Neuronal stem cell (in vitro differentiated cells): ENCODE measurements around the gene SLC10A7.

Source experiments
- DNase-seq: peaks from one replicate; pipeline ENCODE4 v3.0.0-alpha.2; 2013; ENCODE audit warnings: low spot score
- H2AFZ ChIP-seq: one replicate; pipeline ENCODE4 v1.6.1; 2013; ENCODE audit warnings: mild to moderate bottlenecking, low read length, inconsistent platforms
- H2AK5ac ChIP-seq: 2 replicates; pipeline ENCODE4 v1.6.1; 2013; ENCODE audit warnings: low read depth, mild to moderate bottlenecking, inconsistent platforms, low read length, moderate library complexity, mixed read lengths
- H2BK120ac ChIP-seq: 2 replicates; pipeline ENCODE4 v1.6.1; 2013; ENCODE audit warnings: low read depth, mild to moderate bottlenecking, inconsistent platforms, low read length, moderate library complexity, mixed read lengths
- H2BK12ac ChIP-seq: one replicate; pipeline ENCODE4 v1.6.1; 2013; ENCODE audit warnings: low read length, inconsistent platforms
- H2BK15ac ChIP-seq: 2 replicates; pipeline ENCODE4 v1.6.1; 2013; ENCODE audit warnings: mild to moderate bottlenecking, low read length, inconsistent platforms, mixed read lengths
- H2BK5ac ChIP-seq: one replicate; pipeline ENCODE4 v1.6.1; 2013; ENCODE audit warnings: inconsistent platforms, mild to moderate bottlenecking, low read length, moderate library complexity
- H3K14ac ChIP-seq: one replicate; pipeline ENCODE4 v1.6.1; 2013; ENCODE audit warnings: low read length, inconsistent platforms
- H3K18ac ChIP-seq: 2 replicates; pipeline ENCODE4 v1.6.1; 2013; ENCODE audit warnings: low read length, inconsistent platforms
- H3K23ac ChIP-seq: 2 replicates; pipeline ENCODE4 v1.6.1; 2013; ENCODE audit warnings: low read depth, mild to moderate bottlenecking, mixed read lengths, low read length, inconsistent platforms; ENCODE audit not compliant: poor library complexity
- H3K27ac ChIP-seq: replicated peaks from 3 replicates; pipeline ENCODE4 v1.5.1; 2013; ENCODE audit warnings: low read length, inconsistent platforms
- H3K27me3 ChIP-seq, 3 experiments: 2 replicates each; pipeline ENCODE4 v1.6.1; 2013; ENCODE audit warnings: low read length in 3 of 3, mild to moderate bottlenecking in 2 of 3, inconsistent platforms in 1 of 3, low read depth in 1 of 3, mixed read lengths in 1 of 3, moderate library complexity in 1 of 3; ENCODE audit not compliant: control insufficient read depth in 3 of 3, insufficient read depth in 3 of 3
- H3K36me3 ChIP-seq, 2 donors: replicated peaks in 1 of 2; 2 replicates each; pipeline ENCODE4 v1.6.1; 2013; ENCODE audit warnings: low read length in 2 of 2; ENCODE audit not compliant: control insufficient read depth in 2 of 2, insufficient read depth in 2 of 2
- H3K4ac ChIP-seq: 2 replicates; pipeline ENCODE4 v1.6.1; 2013; ENCODE audit warnings: inconsistent platforms, mild to moderate bottlenecking, low read length, moderate library complexity
- H3K4me1 ChIP-seq, 2 donors: 1 replicate in 1 of 2; 2 replicates in 1 of 2; pipeline ENCODE4 v1.6.1; 2013; ENCODE audit warnings: low read length in 2 of 2, low read depth in 1 of 2; ENCODE audit not compliant: control insufficient read depth in 2 of 2, insufficient read depth in 1 of 2
- H3K4me2 ChIP-seq: one replicate; pipeline ENCODE4 v1.6.1; 2013; ENCODE audit warnings: mild to moderate bottlenecking, low read length, inconsistent platforms; ENCODE audit not compliant: insufficient read depth, poor library complexity, severe bottlenecking
- H3K4me3 ChIP-seq, 2 donors: 2 replicates each; pipeline ENCODE4 v1.5.1; 2013; ENCODE audit warnings: low read length in 2 of 2, mild to moderate bottlenecking in 2 of 2, inconsistent platforms in 1 of 2, moderate library complexity in 1 of 2
- H3K79me1 ChIP-seq: one replicate; pipeline ENCODE4 v1.6.1; 2013; ENCODE audit warnings: low read depth, mild to moderate bottlenecking, inconsistent platforms, low read length, moderate library complexity
- H3K9ac ChIP-seq: one replicate; pipeline ENCODE4 v1.6.1; 2013; ENCODE audit warnings: mild to moderate bottlenecking, low read depth, low read length, inconsistent platforms; ENCODE audit not compliant: poor library complexity
- H3K9me3 ChIP-seq, 2 donors: replicated peaks in 1 of 2; 2 replicates each; pipeline versions ENCODE3 to v1.6.1; 2013; ENCODE audit warnings: low read length in 2 of 2, mild to moderate bottlenecking in 2 of 2, inconsistent platforms in 1 of 2, low read depth in 1 of 2, mixed read lengths in 1 of 2, moderate library complexity in 1 of 2; ENCODE audit not compliant: control insufficient read depth in 2 of 2, insufficient read depth in 1 of 2
- H4K8ac ChIP-seq: one replicate; pipeline ENCODE4 v1.6.1; 2013; ENCODE audit warnings: low read depth, mild to moderate bottlenecking, inconsistent platforms, low read length, moderate library complexity
- H4K91ac ChIP-seq: one replicate; pipeline ENCODE4 v1.6.1; 2013; ENCODE audit warnings: low read length, low read depth, mild to moderate bottlenecking, inconsistent platforms; ENCODE audit not compliant: poor library complexity
- WGBS, 2 donors: extraction: QIAGEN DNeasy Blood & Tissue Kit; methylation state at CpG; one replicate each; pipeline ENCODE4 v1.1.7; 2013; ENCODE audit warnings: missing lambda C conversion rate in 2 of 2, mixed read lengths in 1 of 2; ENCODE audit not compliant: insufficient read length in 2 of 2, insufficient replicate concordance in 1 of 2; ENCODE audit errors: extremely low coverage in 2 of 2; 5-methylcytosine and 5-hydroxymethylcytosine counted together

SLC10A7 gene

DNA sequence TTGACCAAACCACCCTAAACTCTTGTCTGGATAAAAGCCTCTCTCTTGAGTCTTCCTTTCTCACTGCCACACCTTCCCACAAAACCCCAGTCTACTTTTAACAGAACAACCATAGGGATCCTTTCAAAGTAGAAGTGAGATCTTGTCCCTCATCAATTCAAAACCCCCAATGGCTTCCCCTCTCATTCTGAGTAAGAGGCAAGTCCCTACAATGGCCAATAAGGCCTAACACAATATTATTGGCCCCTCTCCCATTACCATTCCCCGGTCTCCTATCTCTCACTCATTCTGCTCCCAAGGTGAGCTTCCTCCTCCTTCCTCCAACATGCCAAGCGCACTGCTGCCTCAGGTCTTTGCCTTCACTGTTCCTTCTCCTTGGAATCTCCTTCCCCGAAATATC is 250.3 kb downstream of the SLC10A7 start:
- H3K27me3 ChIP-seq = no peaks in the 10 kb centered on the region
- H3K4me2 ChIP-seq = no peak overlapping the region
- H3K27ac ChIP-seq = no peak overlapping the region
- H2BK120ac ChIP-seq = no peak overlapping the region
- H4K91ac ChIP-seq = no peak overlapping the region
- H4K8ac ChIP-seq = no peak overlapping the region
- no peak overlapping the region for H2BK5ac ChIP-seq
- no peak overlapping the region for H2AFZ ChIP-seq
- H3K4me3 ChIP-seq = no peak overlapping the region
- no peaks in the 10 kb centered on the region for H3K79me1 ChIP-seq
- no peak overlapping the region for H3K9ac ChIP-seq
- no peak overlapping the region for H3K18ac ChIP-seq
- no peak for DNase-seq
- no peaks in the 10 kb centered on the region for H3K36me3 ChIP-seq
- H3K23ac ChIP-seq = no peak overlapping the region
- no peak overlapping the region for H2AK5ac ChIP-seq
- WGBS, 2 donors = no CpG with 5 or more reads among the region's 3 CpGs
- H3K14ac ChIP-seq = no peak overlapping the region
- peaks cover 4% of the 10 kb centered on the region in 2 donors for H3K4me1 ChIP-seq
- H3K9me3 ChIP-seq = no peaks in the 10 kb centered on the region
- H2BK15ac ChIP-seq = no peak overlapping the region
- no peak overlapping the region for H2BK12ac ChIP-seq
- no peak overlapping the region for H3K4ac ChIP-seq

DNA sequence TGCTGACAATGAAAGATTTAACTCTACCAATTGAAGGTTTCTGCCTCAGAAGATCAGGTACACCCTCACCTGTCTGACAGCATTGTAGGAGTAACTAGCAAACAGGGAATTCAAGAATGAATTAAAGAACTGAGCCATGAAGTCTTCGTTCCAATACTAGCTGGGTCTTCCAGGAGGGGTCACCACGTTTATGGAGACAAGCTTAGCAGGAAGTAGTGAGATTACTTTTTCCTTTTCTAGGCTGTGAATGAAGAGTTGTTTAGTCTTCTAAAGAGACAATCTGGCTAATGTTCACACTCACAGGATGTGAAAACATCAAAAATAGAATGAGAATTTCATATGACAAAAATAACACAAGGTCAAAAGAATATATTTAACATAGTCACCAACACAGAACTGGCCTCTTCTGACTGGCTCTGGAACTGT is 252.5 kb downstream of the SLC10A7 start:
- DNase-seq = no peak
- Histone ChIP-seq H2BK12ac (no peak overlapping the region), H3K18ac (no peak overlapping the region), H3K14ac (no peak overlapping the region), H3K9me3 (no peaks in the 10 kb centered on the region), H3K79me1 (no peaks in the 10 kb centered on the region), H2AK5ac (no peak overlapping the region), H3K36me3 (no peaks in the 10 kb centered on the region), H4K8ac (no peak overlapping the region), H2BK120ac (no peak overlapping the region), H3K9ac (no peak overlapping the region), H3K4me2 (no peak overlapping the region), H3K4ac (no peak overlapping the region), H3K4me1 (peaks cover 4 to 14% of the 10 kb centered on the region in 2 donors), H3K4me3 (no peak overlapping the region), H4K91ac (no peak overlapping the region), H2BK15ac (no peak overlapping the region), H3K27ac (no peak overlapping the region), H2AFZ (no peak overlapping the region), H3K27me3 (no peaks in the 10 kb centered on the region), H2BK5ac (no peak overlapping the region), H3K23ac (no peak overlapping the region)
- no CpG with 5 or more reads among the region's 2 CpGs for WGBS, 2 donors

DNA sequence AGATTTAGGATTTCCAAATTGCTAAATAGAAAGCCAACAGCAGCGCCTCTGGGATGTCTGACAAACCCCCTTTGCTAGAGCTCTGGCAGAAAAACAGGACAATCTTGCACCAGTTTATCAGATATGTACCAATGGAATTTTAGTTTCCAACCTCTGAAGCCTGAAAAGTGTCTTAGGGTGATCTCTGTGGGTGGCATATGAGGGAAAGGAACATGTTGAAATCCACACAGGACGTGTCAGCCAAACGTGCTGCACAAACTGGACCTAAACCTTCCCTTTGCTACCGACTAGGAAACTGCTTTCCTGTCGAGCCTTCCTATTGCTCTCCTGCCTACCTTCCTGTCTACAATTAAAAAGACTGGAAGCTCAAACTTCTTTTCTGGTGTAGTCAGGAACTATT is 253.9 kb downstream of the SLC10A7 start:
- no peak overlapping the region for H2BK5ac ChIP-seq
- no peak overlapping the region for H2BK120ac ChIP-seq
- no peak overlapping the region for H3K27ac ChIP-seq
- no peak overlapping the region for H3K9ac ChIP-seq
- no peak overlapping the region for H2BK15ac ChIP-seq
- H2BK12ac ChIP-seq = no peak overlapping the region
- no CpG with 5 or more reads among the region's 5 CpGs for WGBS, 2 donors
- H3K9me3 ChIP-seq = no peaks in the 10 kb centered on the region
- H2AK5ac ChIP-seq = no peak overlapping the region
- H3K36me3 ChIP-seq = no peaks in the 10 kb centered on the region
- H3K23ac ChIP-seq = no peak overlapping the region
- H3K79me1 ChIP-seq = no peaks in the 10 kb centered on the region
- no peak overlapping the region for H4K91ac ChIP-seq
- no peak overlapping the region for H2AFZ ChIP-seq
- no peak overlapping the region for H3K4me2 ChIP-seq
- DNase-seq = no peak
- H3K18ac ChIP-seq = no peak overlapping the region
- H3K14ac ChIP-seq = no peak overlapping the region
- peaks cover 4 to 14% of the 10 kb centered on the region in 2 donors for H3K4me1 ChIP-seq
- H4K8ac ChIP-seq = no peak overlapping the region
- no peak overlapping the region for H3K4me3 ChIP-seq
- no peak overlapping the region for H3K4ac ChIP-seq
- no peaks in the 10 kb centered on the region for H3K27me3 ChIP-seq

DNA sequence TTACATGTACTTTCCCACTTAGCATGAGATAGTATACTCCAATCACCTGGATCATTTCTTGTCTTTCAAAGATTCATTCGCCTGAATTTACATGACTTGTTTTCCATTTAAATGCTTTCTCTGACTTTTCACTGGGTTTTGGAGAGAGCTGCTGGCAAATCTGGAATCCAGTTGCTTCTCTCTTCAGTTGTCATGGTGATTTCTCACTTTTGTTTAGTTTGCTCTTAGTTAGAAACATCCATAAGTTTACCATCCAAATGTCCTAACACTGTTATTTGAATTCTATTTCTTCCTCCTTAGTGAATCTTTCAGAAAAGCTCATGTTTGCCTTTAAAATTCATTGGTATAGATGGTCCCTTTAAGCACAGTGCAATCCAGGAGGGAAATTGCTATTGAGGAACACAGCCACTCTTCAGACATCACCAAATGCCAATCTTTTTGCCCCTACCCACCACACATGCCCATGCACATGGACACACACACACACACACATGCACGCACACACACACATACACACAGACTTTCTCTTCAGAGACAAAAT is 255.7 kb downstream of the SLC10A7 start:
- no peak overlapping the region for H3K4me3 ChIP-seq
- no peak overlapping the region for H3K14ac ChIP-seq
- peaks cover 4 to 12% of the 10 kb centered on the region in 2 donors for H3K4me1 ChIP-seq
- no peak overlapping the region for H3K27ac ChIP-seq
- H3K36me3 ChIP-seq = no peaks in the 10 kb centered on the region
- H2AK5ac ChIP-seq = no peak overlapping the region
- H3K18ac ChIP-seq = no peak overlapping the region
- no peaks in the 10 kb centered on the region for H3K27me3 ChIP-seq
- no peak overlapping the region for H2BK12ac ChIP-seq
- H3K9ac ChIP-seq = no peak overlapping the region
- H2BK120ac ChIP-seq = no peak overlapping the region
- H2AFZ ChIP-seq = no peak overlapping the region
- WGBS, 2 donors = no CpG with 5 or more reads among the region's 2 CpGs
- no peak overlapping the region for H3K4me2 ChIP-seq
- no peak for DNase-seq
- no peak overlapping the region for H4K8ac ChIP-seq
- no peak overlapping the region for H2BK5ac ChIP-seq
- no peak overlapping the region for H4K91ac ChIP-seq
- no peak overlapping the region for H3K23ac ChIP-seq
- H2BK15ac ChIP-seq = no peak overlapping the region
- no peak overlapping the region for H3K4ac ChIP-seq
- no peaks in the 10 kb centered on the region for H3K9me3 ChIP-seq
- H3K79me1 ChIP-seq = no peaks in the 10 kb centered on the region
